ENCODE measurements around the gene CCDC6.

DNA sequence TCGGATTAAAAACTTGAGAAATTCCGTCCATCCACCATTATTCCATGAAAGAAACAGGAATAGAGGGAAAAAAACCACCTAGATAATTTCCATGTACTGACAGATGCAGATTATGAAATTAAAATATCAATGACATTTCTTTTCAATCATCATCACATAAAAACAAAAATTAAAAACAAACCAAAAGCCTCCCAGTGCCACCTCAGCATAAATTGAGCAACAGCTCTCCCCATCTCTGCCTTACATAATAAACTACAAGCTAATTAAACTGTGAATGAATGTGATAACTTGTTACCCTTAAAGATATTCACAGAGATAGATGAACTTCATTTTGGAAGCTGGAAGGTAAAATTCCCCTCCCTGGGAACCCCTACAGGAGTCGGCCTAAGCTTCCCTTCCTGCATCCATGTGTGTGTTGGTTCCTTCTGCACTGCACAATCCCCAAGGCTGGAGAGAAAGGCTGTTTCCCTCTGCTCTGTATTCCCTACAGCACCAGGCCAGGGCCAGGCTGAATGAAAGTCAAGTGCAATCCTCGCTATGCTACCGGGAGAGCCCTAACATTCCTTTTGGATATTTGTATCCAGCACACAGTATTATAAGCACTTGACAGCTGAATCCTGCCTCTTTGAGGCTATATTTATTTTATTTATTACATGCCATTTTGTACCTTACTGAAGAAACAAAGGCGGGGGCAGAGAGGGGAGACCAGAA is 8.1 kb downstream of the CCDC6 start:
- TF ChIP-seq, protein P1, sequence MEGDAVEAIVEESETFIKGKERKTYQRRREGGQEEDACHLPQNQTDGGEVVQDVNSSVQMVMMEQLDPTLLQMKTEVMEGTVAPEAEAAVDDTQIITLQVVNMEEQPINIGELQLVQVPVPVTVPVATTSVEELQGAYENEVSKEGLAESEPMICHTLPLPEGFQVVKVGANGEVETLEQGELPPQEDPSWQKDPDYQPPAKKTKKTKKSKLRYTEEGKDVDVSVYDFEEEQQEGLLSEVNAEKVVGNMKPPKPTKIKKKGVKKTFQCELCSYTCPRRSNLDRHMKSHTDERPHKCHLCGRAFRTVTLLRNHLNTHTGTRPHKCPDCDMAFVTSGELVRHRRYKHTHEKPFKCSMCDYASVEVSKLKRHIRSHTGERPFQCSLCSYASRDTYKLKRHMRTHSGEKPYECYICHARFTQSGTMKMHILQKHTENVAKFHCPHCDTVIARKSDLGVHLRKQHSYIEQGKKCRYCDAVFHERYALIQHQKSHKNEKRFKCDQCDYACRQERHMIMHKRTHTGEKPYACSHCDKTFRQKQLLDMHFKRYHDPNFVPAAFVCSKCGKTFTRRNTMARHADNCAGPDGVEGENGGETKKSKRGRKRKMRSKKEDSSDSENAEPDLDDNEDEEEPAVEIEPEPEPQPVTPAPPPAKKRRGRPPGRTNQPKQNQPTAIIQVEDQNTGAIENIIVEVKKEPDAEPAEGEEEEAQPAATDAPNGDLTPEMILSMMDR (IDR thresholded peaks at IDR 0.05), result no peak
- TF ChIP-seq POLR2A (IDR thresholded peaks at IDR 0.05), result no peak
